H1 (cell line): ENCODE data around the gene CDKN2B. TPM values are rescaled to one million over a fixed set of nuclear protein-coding genes. Genes with fewer than 3 reads are reported as not detected.

Experiments used
- CTCF ChIA-PET: fragments of 300-600 bp; sonication (Branson Sonifier 250); formaldehyde crosslinking; loops from one replicate; lab custom pipeline; 2021; ENCODE audit not compliant: partially characterized antibody; lab: Charles Lee
- POLR2A ChIA-PET: fragments of 300-600 bp; sonication (Branson Sonifier 250); formaldehyde crosslinking; loops from one replicate; lab custom pipeline; 2021; ENCODE audit warnings: inconsistent platforms; ENCODE audit not compliant: partially characterized antibody; lab: Charles Lee
- DNase-seq, 2 experiments: peaks; one replicate each; pipeline versions ENCODE4 v3.0.0 to v3.0.0-alpha.2; 2010 to 2022; ENCODE audit warnings: low spot score in 2 of 2, low read depth in 1 of 2, mixed read lengths in 1 of 2
- FAIRE-seq: peaks from 2 replicates; lab custom pipeline; 2011; peaks lifted over from hg19 to GRCh38; lab: Jason Lieb, UNC
- H2AFZ ChIP-seq: 2 replicates; pipeline ENCODE4 v1.8.1; 2012; ENCODE audit warnings: low read length, inconsistent platforms
- H2AK5ac ChIP-seq: 2 replicates; pipeline ENCODE4 v1.6.1; 2013; ENCODE audit warnings: low read depth, low read length
- H2BK120ac ChIP-seq: replicated peaks from 2 replicates; pipeline ENCODE3; 2013; ENCODE audit warnings: low read depth, low read length, inconsistent platforms
- H2BK12ac ChIP-seq: 2 replicates; pipeline ENCODE4 v1.6.1; 2013; ENCODE audit warnings: low read depth, low read length
- H2BK15ac ChIP-seq: 2 replicates; pipeline ENCODE4 v1.6.1; 2013; ENCODE audit warnings: low read length
- H2BK20ac ChIP-seq: 2 replicates; pipeline ENCODE4 v1.6.1; 2013; ENCODE audit warnings: low read length
- H2BK5ac ChIP-seq: 2 replicates; pipeline ENCODE4 v1.6.1; 2013; ENCODE audit warnings: low read depth, low read length
- H3K14ac ChIP-seq: 2 replicates; pipeline ENCODE4 v1.6.1; 2013; ENCODE audit warnings: inconsistent platforms; ENCODE audit not compliant: insufficient read length
- H3K18ac ChIP-seq: 2 replicates; pipeline ENCODE4 v1.6.1; 2013; ENCODE audit warnings: low read length; ENCODE audit errors: extremely low read depth
- H3K23ac ChIP-seq: 2 replicates; pipeline ENCODE4 v1.6.1; 2013; ENCODE audit warnings: inconsistent platforms; ENCODE audit not compliant: insufficient read length
- H3K23me2 ChIP-seq: 2 replicates; pipeline ENCODE4 v1.6.1; 2013; ENCODE audit warnings: low read depth, low read length
- H3K27ac ChIP-seq: 2 replicates; pipeline ENCODE4 v1.6.1; 2011; ENCODE audit warnings: low read depth, low read length, inconsistent platforms
- H3K27me3 ChIP-seq, 4 experiments: replicated peaks in 1 of 4; 1 replicate in 1 of 4; 2 replicates in 3 of 4; pipeline versions ENCODE4 v1.6.1 to v1.8.1; 2011 to 2013; ENCODE audit warnings: low read length in 3 of 4, mild to moderate bottlenecking in 3 of 4, inconsistent platforms in 2 of 4, mixed read lengths in 2 of 4, moderate library complexity in 1 of 4; ENCODE audit not compliant: control insufficient read depth in 3 of 4, insufficient read depth in 3 of 4; ENCODE audit errors: extremely low read depth in 1 of 4
- H3K36me3 ChIP-seq, 4 experiments: 2 replicates each; pipeline versions ENCODE4 v1.6.1 to v1.8.1; 2011 to 2013; ENCODE audit warnings: mild to moderate bottlenecking in 4 of 4, low read length in 3 of 4, moderate library complexity in 2 of 4, control low read depth in 1 of 4, inconsistent platforms in 1 of 4; ENCODE audit not compliant: insufficient read depth in 4 of 4, control insufficient read depth in 2 of 4
- H3K4ac ChIP-seq: replicated peaks from 2 replicates; pipeline ENCODE3; 2013; ENCODE audit warnings: low read length, low read depth, mixed read lengths, inconsistent platforms; ENCODE audit not compliant: insufficient read length
- H3K4me1 ChIP-seq, 4 experiments: replicated peaks in 1 of 4; 1 replicate in 1 of 4; 2 replicates in 3 of 4; pipeline versions ENCODE4 v1.6.1 to v1.8.1; 2011 to 2013; ENCODE audit warnings: low read length in 3 of 4, inconsistent platforms in 2 of 4, mixed read lengths in 1 of 4; ENCODE audit not compliant: insufficient read depth in 4 of 4, control insufficient read depth in 3 of 4
- H3K4me2 ChIP-seq, 2 experiments: 2 replicates each; pipeline versions ENCODE4 v1.6.1 to v1.8.1; 2011 to 2013; ENCODE audit warnings: low read depth in 2 of 2, low read length in 2 of 2, control low read depth in 1 of 2, inconsistent platforms in 1 of 2, mild to moderate bottlenecking in 1 of 2; ENCODE audit not compliant: insufficient read depth in 1 of 2
- H3K4me3 ChIP-seq, 4 experiments: fragments of 200-600, 300-600 bp in 1 of 4; sonication (generic), shearing (Covaris generic), sonication (Bioruptor Twin) in 1 of 4; 2 replicates each; pipeline versions ENCODE4 v1.5.1 to v1.8.1; 2011 to 2016; ENCODE audit warnings: low read length in 4 of 4, low read depth in 3 of 4, control low read depth in 2 of 4, inconsistent platforms in 2 of 4, mild to moderate bottlenecking in 2 of 4, mixed read lengths in 1 of 4, moderate library complexity in 1 of 4; ENCODE audit not compliant: insufficient read depth in 2 of 4; ENCODE audit errors: extremely low read depth in 1 of 4
- H3K56ac ChIP-seq: replicated peaks from 2 replicates; pipeline ENCODE3; 2013; ENCODE audit warnings: low read depth, mild to moderate bottlenecking, mixed read lengths, low read length, inconsistent platforms; ENCODE audit not compliant: insufficient read length
- H3K79me1 ChIP-seq: 2 replicates; pipeline ENCODE4 v1.6.1; 2013; ENCODE audit warnings: low read depth, low read length, control low read depth
- H3K79me2 ChIP-seq, 2 experiments: 2 replicates each; pipeline versions ENCODE4 v1.6.1 to v1.8.1; 2012 to 2013; ENCODE audit warnings: low read length in 2 of 2, mild to moderate bottlenecking in 2 of 2, inconsistent platforms in 1 of 2; ENCODE audit not compliant: insufficient read depth in 2 of 2, control insufficient read depth in 1 of 2
- H3K9ac ChIP-seq, 4 experiments: replicated peaks in 1 of 4; 1 replicate in 1 of 4; 2 replicates in 3 of 4; pipeline versions ENCODE4 v1.6.1 to v1.8.1; 2011 to 2013; ENCODE audit warnings: low read depth in 3 of 4, low read length in 3 of 4, control low read depth in 2 of 4, mild to moderate bottlenecking in 2 of 4, moderate library complexity in 2 of 4, inconsistent platforms in 1 of 4; ENCODE audit errors: extremely low read depth in 1 of 4
- H3K9me3 ChIP-seq, 2 experiments: 2 replicates each; pipeline versions ENCODE4 v1.6.1 to v1.8.1; 2012 to 2013; ENCODE audit warnings: mild to moderate bottlenecking in 2 of 2, moderate library complexity in 2 of 2, control low read depth in 1 of 2, inconsistent platforms in 1 of 2, low read depth in 1 of 2, low read length in 1 of 2, mixed read lengths in 1 of 2; ENCODE audit not compliant: insufficient read depth in 2 of 2
- H4K20me1 ChIP-seq, 2 experiments: replicated peaks in 1 of 2; 2 replicates each; pipeline versions ENCODE3 to v1.8.1; 2011 to 2013; ENCODE audit warnings: inconsistent platforms in 2 of 2, low read length in 2 of 2, mild to moderate bottlenecking in 1 of 2; ENCODE audit not compliant: insufficient read depth in 2 of 2, control insufficient read depth in 1 of 2
- H4K5ac ChIP-seq: 2 replicates; pipeline ENCODE4 v1.6.1; 2013; ENCODE audit warnings: low read length, low read depth, mixed read lengths, inconsistent platforms; ENCODE audit not compliant: insufficient read length
- H4K8ac ChIP-seq: 2 replicates; pipeline ENCODE4 v1.8.0; 2013; ENCODE audit warnings: mild to moderate bottlenecking, moderate library complexity, low read length, inconsistent platforms; ENCODE audit not compliant: insufficient read depth; ENCODE audit errors: extremely low read depth
- H4K91ac ChIP-seq: replicated peaks from 2 replicates; pipeline ENCODE3; 2013; ENCODE audit warnings: low read length, mixed read lengths, inconsistent platforms; ENCODE audit not compliant: insufficient read length
- RBBP5 ChIP-seq: IDR thresholded peaks from 2 replicates; pipeline ENCODE4 v1.7.1; 2012; ENCODE audit warnings: low read depth, mild to moderate bottlenecking, inconsistent platforms, low read length, moderate library complexity, borderline replicate concordance
- SIX5 ChIP-seq: IDR thresholded peaks from 2 replicates; pipeline ENCODE4 v1.6.1; 2011; ENCODE audit warnings: mild to moderate bottlenecking, low read depth, low read length
- TEAD4 ChIP-seq: IDR thresholded peaks from 2 replicates; pipeline ENCODE4 v1.6.1; 2012; ENCODE audit warnings: low read depth, low read length, inconsistent platforms, mixed read lengths
- WGBS, 2 experiments: shearing (Covaris generic) in 1 of 2; methylation state at CpG; one replicate each; pipeline versions ENCODE4 v1.1.6 to v1.1.7; 2013 to 2015; ENCODE audit warnings: low lambda C conversion rate in 2 of 2, mixed read lengths in 2 of 2, inconsistent platforms in 1 of 2, low coverage in 1 of 2, missing lambda C conversion rate in 1 of 2; ENCODE audit not compliant: insufficient replicate concordance in 2 of 2, insufficient coverage in 1 of 2, insufficient read length in 1 of 2; ENCODE audit errors: extremely low coverage in 1 of 2, missing lambda C conversion rate in 1 of 2; 5-methylcytosine and 5-hydroxymethylcytosine counted together
- polyA plus RNA-seq, 7 experiments: library from polyadenylated mRNA; depleted of rRNA in 3 of 7; stranded (reverse) in 5 of 7; unstranded in 2 of 7; fragments of >200 nt in 5 of 7; fragments of 200-250 nt in 2 of 7; gene quantifications; 1 replicate in 5 of 7; 2 replicates in 1 of 7; 4 replicates in 1 of 7; pipeline versions ENCODE4 v1.2.1 to v1.2.3, GENCODE V29; 2011 to 2013; ENCODE audit warnings: missing spikeins in 2 of 7, mixed read lengths in 2 of 7
- total RNA-seq: library from RNA; stranded (reverse); fragmentation: NEBNext Ultra II Directional; extraction: Animal tissue kit (Norgen Biotek cat#: 25700); gene quantifications from 2 replicates; pipeline ENCODE4 v1.2.1, GENCODE V29; 2021

Gene CDKN2B
- total and polyA plus RNA-seq, 2 of the 8 experiments (the other 6 are each of a cell fraction or from before 2014, with no cell fraction given) = 0.20 to 0.88 TPM

DNA sequence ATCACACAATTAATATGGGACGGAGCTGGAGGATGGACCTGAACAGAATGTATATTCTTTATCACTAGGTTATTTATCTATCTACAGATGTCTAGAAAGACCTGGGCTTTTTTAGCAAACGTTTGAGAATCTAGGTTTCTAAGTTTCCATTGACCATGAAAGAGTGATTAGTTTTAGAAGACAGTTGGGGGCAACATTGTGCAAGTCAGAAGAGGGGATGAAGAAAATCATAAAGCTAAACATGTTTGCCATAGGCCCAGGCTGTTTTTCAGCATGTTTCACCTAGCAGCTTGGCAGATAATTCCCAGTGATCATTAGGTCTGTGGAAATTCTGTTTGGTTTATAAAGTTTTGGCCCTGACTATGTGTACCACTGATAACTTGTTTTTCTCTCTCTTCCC is 44.1 kb upstream of the CDKN2B start:
- Histone ChIP-seq H4K5ac (no peak overlapping the region), H3K79me1 (no peaks in the 10 kb centered on the region), H2BK12ac (no peak overlapping the region), H3K9ac (no peak overlapping the region), H4K20me1 (no peaks in the 10 kb centered on the region), H2AK5ac (no peak overlapping the region), H3K4me1 (no peaks in the 10 kb centered on the region), H3K36me3 (no peaks in the 10 kb centered on the region), H2BK120ac (no peak overlapping the region), H3K4me2 (no peak overlapping the region), H3K18ac (no peak overlapping the region), H3K9me3 (no peaks in the 10 kb centered on the region), H2BK15ac (no peak overlapping the region), H3K56ac (no peak overlapping the region), H2BK20ac (no peak overlapping the region), H3K27me3 (no peaks in the 10 kb centered on the region), H3K14ac (no peak overlapping the region), H3K79me2 (no peaks in the 10 kb centered on the region), H3K4ac (no peak overlapping the region), H3K23ac (no peak overlapping the region), H4K8ac (no peak overlapping the region), H3K23me2 (no peaks in the 10 kb centered on the region), H2AFZ (no peak overlapping the region; the same call in 1 of the 2 replicates), H2BK5ac (no peak overlapping the region), H3K4me3 (no peak overlapping the region), H3K27ac (no peak overlapping the region), H4K91ac (no peak overlapping the region)
- no peak for DNase-seq
- CTCF ChIA-PET = interaction anchor here (0.9 to 3.3 kb wide), 3 partner anchors 12 to 66 kb away, joined by 4 to 18 read pairs (median 5); no protein-coding TSS in a partner anchor
- POLR2A ChIA-PET = no interaction called here
- 78% methylated on average over 2 of the region's 2 CpGs; no CpG with 5 or more reads in 1 of the 2 experiments for WGBS, 2 experiments
- FAIRE-seq = no peak
- TF ChIP-seq TEAD4 = no peak
- TF ChIP-seq RBBP5 = no peak
- TF ChIP-seq SIX5 = no peak
